Chondrocyte (in vitro differentiated cells): Measurements from ENCODE around the gene PCSK1. TPM values are rescaled to one million over a fixed set of nuclear protein-coding genes. Genes with fewer than 3 reads are reported as not detected.

Experiments used
- DNase-seq: peaks from one replicate; pipeline ENCODE4 v3.0.0; 2021; ENCODE audit warnings: mixed read lengths, low spot score
- H3K27ac Mint-ChIP-seq: one replicate; pipeline ENCODE4 v1.8.0; 2021; ENCODE audit warnings: mild to moderate bottlenecking, moderate library complexity, mixed read lengths; ENCODE audit not compliant: unreplicated experiment
- H3K27me3 Mint-ChIP-seq: 2 replicates; pipeline ENCODE4 v1.8.0; 2021; ENCODE audit warnings: low read depth, mixed read lengths
- H3K36me3 Mint-ChIP-seq: 2 replicates; pipeline ENCODE4 v1.8.0; 2021; ENCODE audit warnings: low read depth, mixed read lengths
- H3K4me1 Mint-ChIP-seq: 2 replicates; pipeline ENCODE4 v1.8.0; 2021; ENCODE audit warnings: low read depth, mild to moderate bottlenecking, mixed read lengths
- H3K4me3 Mint-ChIP-seq: one replicate; pipeline ENCODE4 v1.8.0; 2021; ENCODE audit warnings: mild to moderate bottlenecking, moderate library complexity, mixed read lengths; ENCODE audit not compliant: unreplicated experiment
- H3K9me3 Mint-ChIP-seq: 2 replicates; pipeline ENCODE4 v1.8.0; 2021; ENCODE audit warnings: low read depth, mixed read lengths
- CTCF ChIP-seq: fragments of 200-600 bp; sonication (generic); IDR thresholded peaks from 2 replicates; pipeline ENCODE4 v1.5.0; 2021; ENCODE audit warnings: antibody characterized with exemption, mild to moderate bottlenecking, moderate library complexity
- total RNA-seq: library from RNA; stranded (reverse); gene quantifications from 3 replicates; pipeline ENCODE4 v1.2.1, GENCODE V29; 2021

PCSK1 gene
- total RNA-seq, 1 donor from 2014 or later: 0.05 TPM

GRCh38 chr5:96410013-96410412 is 23.0 kb downstream of the PCSK1 start:
- peaks cover 21% of the 10 kb centered on the region for H3K4me1 Mint-ChIP-seq
- no peak overlapping the region for H3K27ac Mint-ChIP-seq
- H3K4me3 Mint-ChIP-seq: no peak overlapping the region
- no peak for TF ChIP-seq CTCF
- no peak for DNase-seq
- H3K27me3 Mint-ChIP-seq: peaks cover 4% of the 10 kb centered on the region
- H3K9me3 Mint-ChIP-seq: no peaks in the 10 kb centered on the region
- H3K36me3 Mint-ChIP-seq: no peaks in the 10 kb centered on the region

- Mint-ChIP-seq H3K4me3 (no peak overlapping the region), H3K27ac (no peak overlapping the region), H3K36me3 (no peaks in the 10 kb centered on the region), H3K9me3 (no peaks in the 10 kb centered on the region), H3K4me1 (peaks cover 21% of the 10 kb centered on the region), H3K27me3 (peaks cover 10% of the 10 kb centered on the region)
- DNase-seq: no peak
- TF ChIP-seq CTCF: no peak
Observed at GRCh38 chr5:96408841-96409538, 24.1 kb downstream of the PCSK1 start.

DNA sequence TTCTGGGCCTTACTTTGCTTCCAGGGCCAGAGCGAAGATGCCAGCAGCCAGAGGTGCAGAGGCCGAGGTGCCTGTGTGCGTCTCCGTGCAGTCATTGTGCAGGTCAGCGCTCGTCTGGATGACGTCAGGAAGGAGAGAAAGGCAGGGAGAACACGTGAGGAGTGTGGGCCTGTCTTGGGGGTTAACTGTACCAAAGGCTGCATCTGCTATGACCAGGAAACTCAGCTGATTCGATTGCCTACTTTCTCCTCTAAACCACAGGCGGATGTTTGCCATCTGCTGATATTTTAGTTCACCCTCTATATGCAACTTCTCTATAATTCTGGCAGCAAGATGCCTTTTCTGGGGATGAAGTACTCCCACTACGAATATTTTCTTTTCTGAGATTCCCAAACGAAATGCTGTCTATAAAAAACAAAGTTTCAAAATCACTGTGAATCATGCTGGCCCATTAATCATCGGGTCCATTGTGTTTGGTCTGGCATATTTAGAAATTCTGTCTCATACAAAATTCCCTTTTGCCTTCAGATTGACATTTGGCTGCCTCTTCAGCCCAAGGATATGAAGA is 24.8 kb downstream of the PCSK1 start:
- TF ChIP-seq CTCF: no peak
- no peak for DNase-seq
- peaks cover 11% of the 10 kb centered on the region for H3K27me3 Mint-ChIP-seq
- no peak overlapping the region for H3K4me3 Mint-ChIP-seq
- H3K9me3 Mint-ChIP-seq: no peaks in the 10 kb centered on the region
- H3K36me3 Mint-ChIP-seq: no peaks in the 10 kb centered on the region
- peaks cover 21% of the 10 kb centered on the region for H3K4me1 Mint-ChIP-seq
- H3K27ac Mint-ChIP-seq: peak overlapping the region; percentile 41

- Mint-ChIP-seq H3K4me1 (peaks cover 21% of the 10 kb centered on the region), H3K36me3 (no peaks in the 10 kb centered on the region), H3K27me3 (peaks cover 15% of the 10 kb centered on the region), H3K9me3 (no peaks in the 10 kb centered on the region), H3K4me3 (no peak overlapping the region), H3K27ac (no peak overlapping the region)
- no peak for DNase-seq
- no peak for TF ChIP-seq CTCF
Observed at GRCh38 chr5:96407436-96407835, 25.6 kb downstream of the PCSK1 start.

GRCh38 chr5:96404191-96404867 is 28.7 kb downstream of the PCSK1 start:
- DNase-seq: no peak
- TF ChIP-seq CTCF: no peak
- peaks cover 16% of the 10 kb centered on the region for H3K27me3 Mint-ChIP-seq
- no peaks in the 10 kb centered on the region for H3K9me3 Mint-ChIP-seq
- no peak overlapping the region for H3K27ac Mint-ChIP-seq
- no peak overlapping the region for H3K4me3 Mint-ChIP-seq
- peaks cover 2% of the 10 kb centered on the region for H3K36me3 Mint-ChIP-seq
- H3K4me1 Mint-ChIP-seq: peaks cover 17% of the 10 kb centered on the region
